Lung (tissue), 12 donors: ENCODE data around the gene UBA52. TPM values are rescaled to one million over a fixed set of nuclear protein-coding genes. Genes with fewer than 3 reads are reported as not detected.
"Not testable (repeated sequence)": the region's sequence is repeated elsewhere in the genome, so short reads cannot be mapped to it uniquely, and the experiment has no call there.

ENCODE experiments used
- ATAC-seq: fragments of 200-7000 bp; cut with Tn5 transposase; one replicate; pipeline ENCODE4 v1.9.1; 2020; ENCODE audit warnings: moderate number of reproducible peaks; ENCODE audit not compliant: insufficient read depth, low FRiP score
- DNase-seq, 3 donors: peaks; one replicate each; pipeline ENCODE4 v3.0.0-alpha.2; 2013 to 2017
- H3K27ac ChIP-seq, 2 donors: one replicate each; pipeline ENCODE4 v1.5.1; 2013; ENCODE audit warnings: mild to moderate bottlenecking in 2 of 2, moderate library complexity in 2 of 2, control low read depth in 1 of 2, inconsistent platforms in 1 of 2, low read depth in 1 of 2, low read length in 1 of 2
- H3K27me3 ChIP-seq, 3 donors: one replicate each; pipeline ENCODE4 v1.5.1; 2013; ENCODE audit warnings: low read length in 2 of 3; ENCODE audit not compliant: control insufficient read depth in 3 of 3, insufficient read depth in 3 of 3
- H3K36me3 ChIP-seq, 4 donors: one replicate each; pipeline ENCODE4 v1.5.1; 2013; ENCODE audit warnings: low read length in 4 of 4, mild to moderate bottlenecking in 1 of 4, moderate library complexity in 1 of 4; ENCODE audit not compliant: control insufficient read depth in 4 of 4, insufficient read depth in 4 of 4
- H3K4me1 ChIP-seq, 5 donors: one replicate each; pipeline ENCODE4 v1.5.1; 2013; ENCODE audit warnings: low read length in 5 of 5, mild to moderate bottlenecking in 2 of 5, moderate library complexity in 1 of 5; ENCODE audit not compliant: control insufficient read depth in 5 of 5, insufficient read depth in 5 of 5
- H3K4me3 ChIP-seq: one replicate; pipeline ENCODE4 v1.5.1; 2013; ENCODE audit warnings: mild to moderate bottlenecking, control low read depth, moderate library complexity
- H3K9ac ChIP-seq, 2 donors: one replicate each; pipeline ENCODE4 v1.5.1; 2013; ENCODE audit warnings: low read length in 2 of 2, control low read depth in 1 of 2; ENCODE audit not compliant: insufficient read depth in 1 of 2
- H3K9me3 ChIP-seq, 4 donors: one replicate each; pipeline ENCODE4 v1.5.1; 2013; ENCODE audit warnings: low read length in 3 of 4, mild to moderate bottlenecking in 1 of 4, moderate library complexity in 1 of 4; ENCODE audit not compliant: control insufficient read depth in 4 of 4, insufficient read depth in 3 of 4
- WGBS, 2 donors: extraction: QIAGEN DNeasy Blood & Tissue Kit; methylation state at CpG; one replicate each; pipeline ENCODE4 v1.1.7; 2013; 5-methylcytosine and 5-hydroxymethylcytosine counted together
- polyA plus RNA-seq, 2 donors: library from polyadenylated mRNA; stranded (reverse); fragments of 200-250 nt; gene quantifications; one replicate each; pipeline ENCODE4 v1.2.1, GENCODE V29; 2013
- total RNA-seq, 2 donors: library from RNA; depleted of rRNA in 1 of 2; stranded (reverse); fragments of >200 nt in 1 of 2; gene quantifications; one replicate each; pipeline ENCODE4 v1.2.1, GENCODE V29; 2014 to 2021
- TF ChIP-seq, protein P1 (sequence below): IDR thresholded peaks from 2 replicates; pipeline ENCODE4 v1.5.1; 2012; ENCODE audit warnings: mild to moderate bottlenecking; ENCODE audit errors: control extremely low read depth, extremely low read depth
- donor health status: control.
- donor health status: control.
- donor health status: Bipolar disorder and iron deficiency.
- donor health status: healthy.
- donor health status: DM: yes; HTN: yes; CAD: no.

Gene UBA52
- total and polyA plus RNA-seq, 4 donors = 689 to 1,266 (median 1,030) TPM

DNA sequence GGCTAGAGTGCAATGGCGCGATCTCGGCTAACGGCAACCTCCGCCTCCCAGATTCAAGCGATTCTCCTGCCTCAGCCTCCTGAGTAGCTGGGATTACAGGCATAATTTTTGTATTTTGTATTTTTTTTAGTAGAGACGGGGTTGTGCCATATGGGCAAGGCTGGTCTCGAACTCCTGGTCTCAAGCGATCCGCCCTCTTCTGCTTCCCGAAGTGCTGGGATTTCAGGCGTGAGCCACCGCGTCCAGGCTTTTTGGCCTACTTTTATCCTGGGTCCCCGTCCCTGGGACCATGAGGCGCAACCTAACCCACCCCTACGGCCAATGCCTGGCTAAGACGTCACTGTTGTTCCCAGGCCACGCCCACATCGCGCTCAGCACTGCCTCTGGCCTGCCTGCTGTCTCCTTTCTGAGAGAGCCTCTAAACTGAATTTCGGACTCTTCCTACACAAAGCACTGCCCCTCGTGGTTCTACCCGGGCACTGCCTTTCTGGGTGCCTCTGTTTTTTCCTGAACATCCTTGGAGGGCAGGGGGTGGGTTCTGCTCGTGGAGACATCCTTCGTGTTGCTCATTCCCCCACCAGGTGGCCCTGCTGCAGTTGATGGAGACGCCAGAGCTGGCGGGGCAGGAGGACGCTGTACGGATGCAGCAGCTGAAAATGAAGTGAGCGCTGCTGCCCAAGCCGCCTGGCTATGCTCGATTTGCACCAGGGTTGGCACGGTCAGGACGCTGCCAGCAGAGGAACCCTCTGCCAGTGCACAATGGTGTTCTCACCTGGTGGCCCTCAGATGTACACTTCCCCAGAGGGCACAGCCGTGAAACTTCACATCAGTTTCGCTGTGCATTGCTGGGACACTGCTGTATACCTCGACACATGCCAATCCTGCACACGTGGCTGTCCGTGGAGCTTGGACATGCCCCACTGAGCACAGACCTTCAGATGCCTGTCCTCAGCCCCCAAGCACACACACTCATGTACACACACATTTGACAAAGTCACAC lies 18.9 kb downstream of the UBA52 start:
- Histone ChIP-seq H3K4me3 (no peak overlapping the region), H3K9me3 (no peaks in the 10 kb centered on the region), H3K9ac (peak overlapping the region in 1 of 2 donors; percentile 59), H3K27ac (no peak overlapping the region), H3K4me1 (peaks cover 0 to 28% (median 11%) of the 10 kb centered on the region in 5 donors), H3K27me3 (peaks cover 0 to 8% (median 7%) of the 10 kb centered on the region in 3 donors), H3K36me3 (peaks cover 0 to 7% (median 5%) of the 10 kb centered on the region in 4 donors)
- WGBS, 2 donors = 76 to 78% methylated on average over 40 of the region's 40 CpGs
- DNase-seq (peak; percentile 83 to 88 (median 84)), ATAC-seq (no peak)
- TF ChIP-seq, protein P1, sequence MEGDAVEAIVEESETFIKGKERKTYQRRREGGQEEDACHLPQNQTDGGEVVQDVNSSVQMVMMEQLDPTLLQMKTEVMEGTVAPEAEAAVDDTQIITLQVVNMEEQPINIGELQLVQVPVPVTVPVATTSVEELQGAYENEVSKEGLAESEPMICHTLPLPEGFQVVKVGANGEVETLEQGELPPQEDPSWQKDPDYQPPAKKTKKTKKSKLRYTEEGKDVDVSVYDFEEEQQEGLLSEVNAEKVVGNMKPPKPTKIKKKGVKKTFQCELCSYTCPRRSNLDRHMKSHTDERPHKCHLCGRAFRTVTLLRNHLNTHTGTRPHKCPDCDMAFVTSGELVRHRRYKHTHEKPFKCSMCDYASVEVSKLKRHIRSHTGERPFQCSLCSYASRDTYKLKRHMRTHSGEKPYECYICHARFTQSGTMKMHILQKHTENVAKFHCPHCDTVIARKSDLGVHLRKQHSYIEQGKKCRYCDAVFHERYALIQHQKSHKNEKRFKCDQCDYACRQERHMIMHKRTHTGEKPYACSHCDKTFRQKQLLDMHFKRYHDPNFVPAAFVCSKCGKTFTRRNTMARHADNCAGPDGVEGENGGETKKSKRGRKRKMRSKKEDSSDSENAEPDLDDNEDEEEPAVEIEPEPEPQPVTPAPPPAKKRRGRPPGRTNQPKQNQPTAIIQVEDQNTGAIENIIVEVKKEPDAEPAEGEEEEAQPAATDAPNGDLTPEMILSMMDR = no peak

DNA sequence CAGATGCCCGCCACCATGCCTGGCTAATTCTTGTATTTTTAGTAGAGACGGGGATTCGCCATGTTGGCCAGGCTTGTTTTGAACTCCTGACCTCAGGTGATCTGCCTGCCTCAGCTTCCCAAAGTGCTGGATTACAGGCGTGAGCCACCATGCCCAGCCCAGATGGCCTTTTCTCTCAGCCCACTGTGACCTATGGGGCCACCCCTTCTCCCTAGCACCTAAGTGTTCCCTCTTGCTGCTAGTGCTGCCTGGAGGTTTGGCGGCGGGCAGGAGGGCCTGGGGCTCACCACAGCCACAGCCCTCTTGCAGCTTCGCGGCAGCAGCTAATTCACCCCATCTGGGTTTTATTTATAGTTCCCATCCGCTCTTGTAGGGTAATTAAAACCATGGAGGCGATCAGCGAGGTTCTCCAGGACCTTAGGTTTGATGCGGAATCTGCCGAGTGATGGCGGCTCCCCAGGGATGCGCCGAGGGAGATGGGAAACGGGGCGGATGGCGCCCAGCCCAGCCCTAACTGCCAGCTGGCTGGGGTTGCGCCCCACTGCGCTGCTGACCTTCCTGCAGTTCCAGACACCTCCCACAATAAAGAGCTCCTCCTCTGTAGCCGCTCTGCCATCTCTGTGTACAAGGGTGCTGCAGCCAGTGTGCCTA lies 20.2 kb downstream of the UBA52 start:
- DNase-seq = no peak
- Histone ChIP-seq H3K9me3 (no peaks in the 10 kb centered on the region), H3K4me1 (peaks cover 0 to 28% (median 11%) of the 10 kb centered on the region in 5 donors), H3K27me3 (peaks cover 0 to 13% (median 10%) of the 10 kb centered on the region in 3 donors), H3K4me3 (no peak overlapping the region), H3K36me3 (peaks cover 0 to 7% (median 5%) of the 10 kb centered on the region in 4 donors), H3K9ac (no peak overlapping the region), H3K27ac (no peak overlapping the region)
- 94 to 97% methylated on average over 22 of the region's 22 CpGs for WGBS, 2 donors
- ATAC-seq = no peak
- TF ChIP-seq, protein P1 = no peak

DNA sequence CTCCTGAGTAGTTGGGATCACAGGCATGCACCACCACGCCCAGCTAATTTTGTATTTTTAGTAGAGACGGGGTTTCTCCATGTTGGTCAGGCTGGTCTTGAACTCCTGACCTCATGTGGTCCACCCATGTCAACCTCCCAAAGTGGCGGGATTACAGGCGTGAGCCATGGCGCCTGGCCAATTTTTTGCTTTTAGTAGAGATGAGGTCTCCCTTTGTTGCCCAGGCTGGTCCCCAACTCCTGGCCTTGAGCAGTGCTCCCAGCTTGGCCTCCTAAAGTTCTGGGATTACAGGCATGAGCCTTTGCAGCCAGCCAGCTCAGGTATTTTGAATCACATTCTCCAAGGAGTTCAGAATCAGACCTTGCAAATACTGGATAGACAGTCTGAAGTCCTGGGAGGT lies 21.1 kb downstream of the UBA52 start:
- not testable (repeated sequence) for H3K9ac ChIP-seq, H3K9me3 ChIP-seq, H3K27ac ChIP-seq, DNase-seq, H3K4me3 ChIP-seq, ATAC-seq, H3K36me3 ChIP-seq
- WGBS, 2 donors = 87 to 94% methylated on average over 5 of the region's 5 CpGs
- Histone ChIP-seq H3K27me3 (peaks cover 0 to 14% (median 12%) of the 10 kb centered on the region in 3 donors), H3K4me1 (peaks cover 0 to 28% (median 11%) of the 10 kb centered on the region in 5 donors)
